HCT116 (cell line): ENCODE results near the gene COL5A1. TPM values are rescaled to one million over a fixed set of nuclear protein-coding genes. Genes with fewer than 3 reads are reported as not detected.
A peak's percentile ranks its signal among the peaks of the same experiment; 100 is the strongest.

Experiments
- ATAC-seq: fragments of 200-7000 bp; cut with Tn5 transposase; 2 replicates; pipeline ENCODE4 v1.9.1; 2020; ENCODE audit warnings: mild to moderate bottlenecking, moderate library complexity
- BruUV-seq: library from RNA; stranded (reverse); fragments of 400-500 nt; replicated peaks from 2 replicates; lab custom pipeline; 2021; lab: Mats Ljungman, UMichigan
- CTCF ChIA-PET: fragments of 300-600 bp; sonication (Branson Sonifier 250); formaldehyde crosslinking; loops from one replicate; lab custom pipeline; 2021; ENCODE audit warnings: antibody characterized with exemption; lab: Charles Lee
- POLR2A ChIA-PET: fragments of 300-600, 350-600 bp; sonication (Branson Sonifier 250); formaldehyde crosslinking; loops from one replicate; lab custom pipeline; 2021; ENCODE audit warnings: antibody characterized with exemption; lab: Charles Lee
- RAD21 ChIA-PET, 2 experiments: fragments of 300-600 bp; sonication (Branson Sonifier 250); formaldehyde crosslinking; loops; one replicate each; lab custom pipeline; 2023; ENCODE audit warnings: low total read pairs in 2 of 2; ENCODE audit not compliant: uncharacterized antibody in 2 of 2, unreplicated experiment in 2 of 2, low non-redundant PET in 1 of 2; lab: Charles Lee
- DNase-seq: peaks from one replicate; pipeline ENCODE4 v3.0.0-alpha.2; 2010; ENCODE audit warnings: low read depth, low spot score
- H2AFZ ChIP-seq: fragments of 200-600 bp; shearing (Covaris generic), sonication (generic); 2 replicates; pipeline ENCODE4 v1.6.1; 2017; ENCODE audit warnings: low read depth, mixed run types, mixed read lengths, antibody characterized with exemption, low read length; ENCODE audit not compliant: poor library complexity, severe bottlenecking
- H3K27ac ChIP-seq: 2 replicates; pipeline ENCODE4 v1.5.1; 2012; ENCODE audit warnings: low read depth, low read length
- H3K27me3 ChIP-seq: fragments of 200-600 bp; sonication (generic); 2 replicates; pipeline ENCODE4 v1.6.1; 2016; ENCODE audit warnings: mixed run types, low read length, mixed read lengths; ENCODE audit not compliant: insufficient read depth
- H3K36me3 ChIP-seq, 2 experiments: fragments of 200-500 bp in 1 of 2; fragments of 200-600 bp in 1 of 2; sonication (Bioruptor generic) in 1 of 2; sonication (generic) in 1 of 2; 2 replicates each; pipeline versions ENCODE4 v1.5.1 to v1.6.1; 2014 to 2016; ENCODE audit warnings: low read length in 2 of 2, inconsistent platforms in 1 of 2, mixed read lengths in 1 of 2, mixed run types in 1 of 2; ENCODE audit not compliant: insufficient read depth in 2 of 2, control insufficient read depth in 1 of 2
- H3K4me1 ChIP-seq, 2 experiments: fragments of 200-600 bp in 1 of 2; sonication (generic) in 1 of 2; 2 replicates each; pipeline versions ENCODE4 v1.5.1 to v1.6.1; 2012 to 2017; ENCODE audit warnings: low read length in 2 of 2, inconsistent platforms in 1 of 2, mild to moderate bottlenecking in 1 of 2, mixed read lengths in 1 of 2, mixed run types in 1 of 2, moderate library complexity in 1 of 2; ENCODE audit not compliant: insufficient read depth in 2 of 2, control insufficient read depth in 1 of 2
- H3K4me2 ChIP-seq: fragments of 200-600 bp; sonication (generic); 2 replicates; pipeline ENCODE4 v1.6.1; 2017; ENCODE audit warnings: mixed run types, low read length, mixed read lengths
- H3K4me3 ChIP-seq, 2 experiments: fragments of 200-600 bp in 1 of 2; sonication (generic) in 1 of 2; replicated peaks in 1 of 2; 2 replicates each; pipeline ENCODE4 v1.5.1; 2011 to 2016; ENCODE audit warnings: low read length in 2 of 2, control low read depth in 1 of 2, low read depth in 1 of 2, mild to moderate bottlenecking in 1 of 2, mixed read lengths in 1 of 2, mixed run types in 1 of 2
- H3K79me2 ChIP-seq: fragments of 200-600 bp; sonication (generic); 2 replicates; pipeline ENCODE4 v1.6.1; 2017; ENCODE audit warnings: mild to moderate bottlenecking, mixed run types, low read length, moderate library complexity, mixed read lengths; ENCODE audit not compliant: insufficient read depth
- H3K9ac ChIP-seq: fragments of 200-600 bp; sonication (generic); 2 replicates; pipeline ENCODE4 v1.6.1; 2016; ENCODE audit warnings: low read length, mixed read lengths
- H3K9me2 ChIP-seq: fragments of 200-600 bp; sonication (generic), shearing (Covaris generic); 2 replicates; pipeline ENCODE4 v1.6.1; 2017; ENCODE audit warnings: mixed run types, mild to moderate bottlenecking, moderate library complexity; ENCODE audit not compliant: insufficient read depth
- H3K9me3 ChIP-seq, 2 experiments: fragments of 200-500 bp in 1 of 2; fragments of 200-600 bp in 1 of 2; sonication (Bioruptor generic) in 1 of 2; sonication (generic) in 1 of 2; 2 replicates each; pipeline ENCODE4 v1.6.1; 2014 to 2017; ENCODE audit warnings: low read length in 2 of 2, mixed read lengths in 2 of 2, inconsistent platforms in 1 of 2, low read depth in 1 of 2, mild to moderate bottlenecking in 1 of 2, mixed run types in 1 of 2, moderate library complexity in 1 of 2; ENCODE audit not compliant: control insufficient read depth in 1 of 2, insufficient read depth in 1 of 2
- H4K20me1 ChIP-seq: fragments of 200-600 bp; sonication (generic), shearing (Covaris generic); 2 replicates; pipeline ENCODE4 v1.6.1; 2017; ENCODE audit warnings: mixed run types, mild to moderate bottlenecking, moderate library complexity; ENCODE audit not compliant: insufficient read depth
- EZH2phosphoT487 ChIP-seq: fragments of 200-600 bp; IDR thresholded peaks from 2 replicates; pipeline ENCODE4 v1.6.1; 2018; ENCODE audit warnings: antibody characterized with exemption, borderline replicate concordance
- RAD21 ChIP-seq: IDR thresholded peaks from 2 replicates; pipeline ENCODE4 v1.6.1; 2012; ENCODE audit warnings: low read depth, mild to moderate bottlenecking
- TCF7L2 ChIP-seq: IDR thresholded peaks from 2 replicates; pipeline ENCODE4 v1.7.0; 2011; ENCODE audit warnings: borderline replicate concordance, inconsistent platforms; ENCODE audit not compliant: insufficient read depth, insufficient read length; ENCODE audit errors: extremely low read depth
- intact Hi-C: fragments of 100-400 bp; cut with micrococcal nuclease; formaldehyde crosslinking; loops from 2 replicates; pipeline ENCODE4 v1.10.0; 2022
- total RNA-seq: library from RNA; stranded (reverse); gene quantifications from one replicate; pipeline ENCODE4 v1.2.1, GENCODE V29; 2021; ENCODE audit not compliant: unreplicated experiment
- TF ChIP-seq, protein P1 (sequence below), 3 experiments: fragments of 200-600 bp in 1 of 3; sonication (generic) in 1 of 3; IDR thresholded peaks in 2 of 3; conservative IDR thresholded peaks in 1 of 3; 2 replicates each; pipeline ENCODE4 v1.5.1; 2012 to 2017; ENCODE audit warnings: low read depth in 2 of 3, low read length in 2 of 3, antibody characterized with exemption in 1 of 3, borderline replicate concordance in 1 of 3, control low read depth in 1 of 3, mild to moderate bottlenecking in 1 of 3, mixed read lengths in 1 of 3, mixed run types in 1 of 3, moderate library complexity in 1 of 3; ENCODE audit not compliant: insufficient read depth in 1 of 3

The COL5A1 gene
- total RNA-seq, 1 experiment from 2014 or later: 0.30 TPM

- Histone ChIP-seq H2AFZ (no peak overlapping the region), H3K9ac (no peak overlapping the region), H3K79me2 (no peaks in the 10 kb centered on the region), H3K27ac (no peak overlapping the region), H3K4me1 (peaks cover 3 to 5% of the 10 kb centered on the region in 2 experiments; a peak in 2 of 4 replicates), H3K27me3 (peaks cover 30% of the 10 kb centered on the region), H3K4me3 (no peak overlapping the region), H3K9me3 (no peaks in the 10 kb centered on the region), H4K20me1 (no peaks in the 10 kb centered on the region), H3K4me2 (no peak overlapping the region), H3K36me3 (no peaks in the 10 kb centered on the region), H3K9me2 (no peaks in the 10 kb centered on the region)
- TF ChIP-seq EZH2phosphoT487 (no peak), RAD21 (peak; percentile 49), TCF7L2 (peak; percentile 34)
- TF ChIP-seq, protein P1, sequence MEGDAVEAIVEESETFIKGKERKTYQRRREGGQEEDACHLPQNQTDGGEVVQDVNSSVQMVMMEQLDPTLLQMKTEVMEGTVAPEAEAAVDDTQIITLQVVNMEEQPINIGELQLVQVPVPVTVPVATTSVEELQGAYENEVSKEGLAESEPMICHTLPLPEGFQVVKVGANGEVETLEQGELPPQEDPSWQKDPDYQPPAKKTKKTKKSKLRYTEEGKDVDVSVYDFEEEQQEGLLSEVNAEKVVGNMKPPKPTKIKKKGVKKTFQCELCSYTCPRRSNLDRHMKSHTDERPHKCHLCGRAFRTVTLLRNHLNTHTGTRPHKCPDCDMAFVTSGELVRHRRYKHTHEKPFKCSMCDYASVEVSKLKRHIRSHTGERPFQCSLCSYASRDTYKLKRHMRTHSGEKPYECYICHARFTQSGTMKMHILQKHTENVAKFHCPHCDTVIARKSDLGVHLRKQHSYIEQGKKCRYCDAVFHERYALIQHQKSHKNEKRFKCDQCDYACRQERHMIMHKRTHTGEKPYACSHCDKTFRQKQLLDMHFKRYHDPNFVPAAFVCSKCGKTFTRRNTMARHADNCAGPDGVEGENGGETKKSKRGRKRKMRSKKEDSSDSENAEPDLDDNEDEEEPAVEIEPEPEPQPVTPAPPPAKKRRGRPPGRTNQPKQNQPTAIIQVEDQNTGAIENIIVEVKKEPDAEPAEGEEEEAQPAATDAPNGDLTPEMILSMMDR (IDR thresholded peaks at IDR 0.05 in 2 of 3, conservative IDR thresholded peaks at IDR 0.05 in 1 of 3; ENCODE audit: borderline replicate concordance in 1 of 3, insufficient read depth in 1 of 3, low read depth in 2 of 3, low read length in 2 of 3): peak in 2 of 3 experiments; percentile 55 to 56; a peak in 4 of 6 replicates
- intact Hi-C loops: no loop called here
- CTCF ChIA-PET: interaction anchor here (1.8 kb wide), 1 partner anchor 201 kb away, joined by 7 read pairs; no protein-coding TSS in a partner anchor
- POLR2A ChIA-PET: no interaction called here
- peak; percentile 37; the same call in 1 of the 2 replicates for ATAC-seq
- RAD21 ChIA-PET: interaction anchor here in 1 of 2 experiments (0.7 kb wide), 1 partner anchor 80 kb away, joined by 5 read pairs; no protein-coding TSS in a partner anchor
- no peak for DNase-seq
- BruUV-seq: no TSS peak
These were observed 140.1 kb downstream of the COL5A1 start for GRCh38 chr9:134781591-134782302.
